Measurements from ENCODE around the gene SMC5. TPM values are rescaled to one million over a fixed set of nuclear protein-coding genes. Genes with fewer than 3 reads are reported as not detected.

Gene SMC5
- total and polyA plus RNA-seq, 2 of the 13 experiments (the other 11 are each of a cell fraction or from before 2014, with no cell fraction given): 7.2 to 26.7 TPM

DNA sequence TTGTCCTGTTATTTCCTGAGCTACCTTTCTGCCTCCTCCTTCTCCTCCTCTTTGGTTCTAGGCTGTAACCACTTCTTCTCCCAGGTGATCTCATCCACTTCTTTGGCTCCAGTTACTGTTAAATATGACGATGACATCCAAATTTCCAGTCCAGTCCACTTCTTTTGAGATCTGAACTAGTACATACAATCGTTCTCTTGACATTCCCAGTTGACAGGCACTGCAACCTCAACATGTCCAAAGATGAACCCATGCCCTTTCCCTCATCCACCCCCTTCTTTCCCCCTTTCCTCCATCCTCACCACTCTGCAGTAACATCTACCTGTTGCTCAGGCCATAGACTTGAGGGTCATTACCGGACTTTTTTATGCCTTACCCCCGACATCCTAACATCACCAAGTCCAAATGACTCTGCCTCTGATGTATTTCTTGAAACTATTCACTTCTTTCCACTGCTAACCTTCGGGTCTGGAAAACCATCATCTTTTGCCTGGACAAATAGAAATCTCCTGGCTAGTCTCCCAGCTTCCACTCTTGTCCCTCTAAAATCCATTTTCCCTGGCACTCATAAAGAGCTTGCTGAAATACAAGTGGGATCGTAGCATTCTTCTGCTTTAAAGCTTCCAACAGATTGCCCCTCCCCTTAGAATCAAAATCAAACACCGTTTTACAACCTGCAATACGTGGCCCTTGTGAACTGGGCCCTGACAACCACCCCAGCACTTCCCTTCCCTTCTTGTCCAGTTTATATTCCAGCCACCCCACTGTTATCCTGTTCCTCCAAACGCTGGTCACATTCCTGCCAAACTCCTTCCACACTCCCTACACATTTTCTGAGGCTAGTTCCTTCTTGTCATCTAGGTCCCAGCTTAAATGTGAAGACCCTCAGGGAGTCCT lies 124.2 kb downstream of the SMC5 start:
- FAIRE-seq (no peak), ATAC-seq (no peak), DNase-seq (ENCODE audit: low spot score) (no peak)
- Histone ChIP-seq H3K79me2 (ENCODE audit: insufficient read depth, low read length) (no peaks in the 10 kb centered on the region), H3K9ac (ENCODE audit: insufficient read depth, low read depth, low read length) (no peak overlapping the region), H3K4me1 (ENCODE audit: insufficient read depth, low read length) (peaks cover 4% of the 10 kb centered on the region; the same call in 1 of the 2 replicates), H4K20me1 (ENCODE audit: insufficient read depth, low read length) (peaks cover 10% of the 10 kb centered on the region; the same call in 1 of the 2 replicates), H2AFZ (ENCODE audit: low read length) (no peak overlapping the region), H3K27ac (ENCODE audit: extremely low read length, insufficient read depth, low read length) (no peak overlapping the region), H3K27me3 (ENCODE audit: control insufficient read depth in 1 of 2, insufficient read depth in 2 of 2, low read length in 2 of 2) (no peaks in the 10 kb centered on the region), H3K4me3 (replicated peaks in 1 of 3; ENCODE audit: insufficient read depth in 1 of 3, low read depth in 2 of 3, low read length in 3 of 3) (no peak overlapping the region), H3K9me3 (ENCODE audit: low read length) (no peaks in the 10 kb centered on the region), H3K36me3 (replicated peaks in 1 of 2; ENCODE audit: control insufficient read depth in 1 of 2, insufficient read depth in 2 of 2, low read length in 2 of 2) (peaks cover 2 to 4% of the 10 kb centered on the region in 2 experiments; a peak in 2 of 5 replicates), H3K4me2 (ENCODE audit: low read depth, low read length) (no peak overlapping the region)
- no peak for TF ChIP-seq CBX2 (IDR thresholded peaks at IDR 0.05; ENCODE audit: low read depth, low read length)
- TF ChIP-seq CBX2 (CRISPR knock-in tag; IDR thresholded peaks at IDR 0.05; ENCODE audit: low read depth): no peak
- TF ChIP-seq RBM22 (optimal IDR thresholded peaks at IDR 0.05; ENCODE audit: low read length): peak; percentile 34
- TF ChIP-seq SP140L (CRISPR knock-in tag; IDR thresholded peaks at IDR 0.05; ENCODE audit: borderline replicate concordance): no peak
- in situ Hi-C loops (cut with HindIII; ENCODE audit: extremely low pct_ligation_motif_present, low pct_unique_long_range_greater_than_20kb): no loop called here
- ChIA-PET CTCF (ENCODE audit: low intra/inter-chr PET ratio, low total read pairs) (no interaction called here), POLR2A (no interaction called here)
- intact Hi-C loops (cut with micrococcal nuclease; ENCODE audit: unreplicated experiment): no loop called here
- BruUV-seq (replicated peaks): no TSS peak
- WGBS (ENCODE audit: low lambda C conversion rate): 86% methylated on average over 9 of the region's 9 CpGs

DNA sequence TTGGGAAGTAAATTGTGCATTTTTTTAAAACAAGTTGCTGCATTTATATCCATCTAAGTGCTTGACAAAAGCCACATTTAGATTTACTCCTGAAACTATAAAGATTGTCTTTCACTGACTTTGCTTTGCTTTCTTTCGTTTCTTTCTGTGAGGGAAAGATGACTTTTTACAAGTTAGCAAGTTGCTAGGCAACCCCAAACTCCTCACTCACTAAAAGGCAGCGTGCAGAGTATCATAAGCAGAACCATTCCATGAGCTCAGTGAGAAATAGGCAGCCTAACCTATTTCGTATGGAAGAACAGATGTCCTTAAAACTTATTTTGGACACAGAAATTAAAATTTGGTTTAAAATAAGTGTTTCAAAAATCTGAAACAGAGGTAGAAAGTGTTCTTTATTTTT lies 126.6 kb downstream of the SMC5 start:
- in situ Hi-C loops (cut with HindIII; ENCODE audit: extremely low pct_ligation_motif_present, low pct_unique_long_range_greater_than_20kb) (no loop called here), intact Hi-C loops (cut with micrococcal nuclease; ENCODE audit: unreplicated experiment) (no loop called here)
- DNase-seq (ENCODE audit: low spot score) (no peak), ATAC-seq (no peak), FAIRE-seq (no peak)
- Histone ChIP-seq H3K79me2 (ENCODE audit: insufficient read depth, low read length) (peaks cover 3% of the 10 kb centered on the region), H3K4me1 (ENCODE audit: insufficient read depth, low read length) (peaks cover 4% of the 10 kb centered on the region; the same call in 1 of the 2 replicates), H3K27me3 (ENCODE audit: control insufficient read depth in 1 of 2, insufficient read depth in 2 of 2, low read length in 2 of 2) (no peaks in the 10 kb centered on the region), H3K4me2 (ENCODE audit: low read depth, low read length) (no peak overlapping the region), H3K9ac (ENCODE audit: insufficient read depth, low read depth, low read length) (no peak overlapping the region), H2AFZ (ENCODE audit: low read length) (no peak overlapping the region), H3K9me3 (ENCODE audit: low read length) (no peaks in the 10 kb centered on the region), H3K4me3 (replicated peaks in 1 of 3; ENCODE audit: insufficient read depth in 1 of 3, low read depth in 2 of 3, low read length in 3 of 3) (no peak overlapping the region), H3K36me3 (replicated peaks in 1 of 2; ENCODE audit: control insufficient read depth in 1 of 2, insufficient read depth in 2 of 2, low read length in 2 of 2) (peaks cover 2 to 4% of the 10 kb centered on the region in 2 experiments; a peak in 2 of 5 replicates), H4K20me1 (ENCODE audit: insufficient read depth, low read length) (peaks cover 23% of the 10 kb centered on the region), H3K27ac (ENCODE audit: extremely low read length, insufficient read depth, low read length) (no peak overlapping the region)
- no TSS peak for BruUV-seq (replicated peaks)
- ChIA-PET POLR2A (no interaction called here), CTCF (ENCODE audit: low intra/inter-chr PET ratio, low total read pairs) (no interaction called here)
- WGBS (ENCODE audit: low lambda C conversion rate): 88% methylated on average over 3 of the region's 3 CpGs
- no peak for TF ChIP-seq SNAPC2 (CRISPR knock-in tag; IDR thresholded peaks at IDR 0.05)

Data from HepG2 (cell line).